GM23248 (cell line): ENCODE measurements around the gene CTNNA2.

ENCODE experiments used
- EZH2 ChIP-seq: fragments of 200-600 bp; sonication (generic); IDR thresholded peaks from 2 replicates; pipeline ENCODE4 v1.6.1; 2018; ENCODE audit warnings: antibody characterized with exemption, mild to moderate bottlenecking; ENCODE audit not compliant: insufficient read depth, poor library complexity, severe bottlenecking
- EZH2phosphoT487 ChIP-seq: fragments of 200-600 bp; sonication (generic); IDR thresholded peaks from 2 replicates; pipeline ENCODE4 v1.6.1; 2018; ENCODE audit warnings: antibody characterized with exemption, moderate library complexity, mild to moderate bottlenecking, low read depth; ENCODE audit not compliant: insufficient read depth

- TF ChIP-seq EZH2 (no peak), EZH2phosphoT487 (no peak)
Observed at GRCh38 chr2:80473796-80474195, 960.9 kb downstream of the CTNNA2 start.
